CD14-positive monocyte (primary cell): ENCODE data around the gene RNF212. TPM values are rescaled to one million over a fixed set of nuclear protein-coding genes. Genes with fewer than 3 reads are reported as not detected.

ENCODE experiments used
- DNase-seq, 3 donors: peaks; one replicate each; pipeline ENCODE4 v3.0.0-alpha.2; 2011 to 2022
- H2AFZ ChIP-seq: 2 replicates; pipeline ENCODE4 v1.6.0; 2012; ENCODE audit warnings: mild to moderate bottlenecking, low read depth, low read length, inconsistent platforms; ENCODE audit not compliant: insufficient read depth, poor library complexity, severe bottlenecking
- H3K27ac ChIP-seq, 2 donors: 1 replicate in 1 of 2; 2 replicates in 1 of 2; pipeline ENCODE4 v1.5.1; 2012 to 2013; ENCODE audit warnings: low read length in 2 of 2, control low read depth in 1 of 2, inconsistent platforms in 1 of 2, low read depth in 1 of 2, mild to moderate bottlenecking in 1 of 2
- H3K27me3 ChIP-seq, 2 donors: one replicate each; pipeline versions ENCODE4 v1.6.0 to v1.6.1; 2011 to 2013; ENCODE audit warnings: low read length in 2 of 2; ENCODE audit not compliant: control insufficient read depth in 2 of 2, insufficient read depth in 2 of 2
- H3K36me3 ChIP-seq, 2 donors: replicated peaks in 1 of 2; 1 replicate in 1 of 2; 2 replicates in 1 of 2; pipeline versions ENCODE4 v1.5.1 to v1.6.1; 2012 to 2013; ENCODE audit warnings: low read length in 2 of 2, control low read depth in 1 of 2, inconsistent platforms in 1 of 2, mild to moderate bottlenecking in 1 of 2; ENCODE audit not compliant: insufficient read depth in 2 of 2, control insufficient read depth in 1 of 2
- H3K4me1 ChIP-seq, 2 donors: 1 replicate in 1 of 2; 2 replicates in 1 of 2; pipeline versions ENCODE4 v1.5.1 to v1.6.1; 2012 to 2013; ENCODE audit warnings: low read length in 2 of 2, control low read depth in 1 of 2, inconsistent platforms in 1 of 2, mild to moderate bottlenecking in 1 of 2, moderate library complexity in 1 of 2; ENCODE audit not compliant: insufficient read depth in 2 of 2, control insufficient read depth in 1 of 2
- H3K4me2 ChIP-seq: replicated peaks from 2 replicates; pipeline ENCODE3; 2012; ENCODE audit warnings: low read length, moderate library complexity, mild to moderate bottlenecking; ENCODE audit not compliant: poor library complexity, severe bottlenecking; ENCODE audit errors: extremely low read depth
- H3K4me3 ChIP-seq, 3 experiments: fragments of 200-600 bp in 1 of 3; sonication (generic) in 1 of 3; replicated peaks in 1 of 3; 1 replicate in 2 of 3; 2 replicates in 1 of 3; pipeline ENCODE4 v1.5.1; 2011 to 2013; ENCODE audit warnings: low read length in 3 of 3, mild to moderate bottlenecking in 3 of 3, control low read depth in 2 of 3, low read depth in 2 of 3, inconsistent platforms in 1 of 3, moderate library complexity in 1 of 3
- H3K79me2 ChIP-seq: 2 replicates; pipeline ENCODE4 v1.6.0; 2012; ENCODE audit warnings: mild to moderate bottlenecking, control low read depth, inconsistent platforms, low read length, moderate library complexity; ENCODE audit not compliant: insufficient read depth
- H3K9ac ChIP-seq: 2 replicates; pipeline ENCODE4 v1.6.0; 2017; ENCODE audit warnings: low read length, mild to moderate bottlenecking; ENCODE audit not compliant: insufficient read depth, poor library complexity, severe bottlenecking
- H3K9me3 ChIP-seq, 2 donors: replicated peaks in 1 of 2; 1 replicate in 1 of 2; 2 replicates in 1 of 2; pipeline versions ENCODE4 v1.5.1 to v1.6.1; 2012 to 2013; ENCODE audit warnings: low read length in 2 of 2, control low read depth in 1 of 2; ENCODE audit not compliant: control insufficient read depth in 1 of 2, insufficient read depth in 1 of 2
- H4K20me1 ChIP-seq: 2 replicates; pipeline ENCODE4 v1.6.0; 2012; ENCODE audit warnings: mild to moderate bottlenecking, low read length, control low read depth, moderate library complexity; ENCODE audit not compliant: insufficient read depth
- H3K27ac Mint-ChIP-seq, 7 donors: one replicate each; pipeline ENCODE4 v1.8.0; 2020; ENCODE audit warnings: mild to moderate bottlenecking in 7 of 7, mixed read lengths in 7 of 7, moderate library complexity in 6 of 7, inconsistent platforms in 2 of 7
- H3K27me3 Mint-ChIP-seq, 3 donors: one replicate each; pipeline ENCODE4 v1.8.0; 2021 to 2022; ENCODE audit warnings: low read depth in 3 of 3, mild to moderate bottlenecking in 3 of 3, mixed read lengths in 3 of 3, moderate library complexity in 3 of 3, inconsistent platforms in 1 of 3
- H3K36me3 Mint-ChIP-seq, 2 donors: one replicate each; pipeline ENCODE4 v1.8.0; 2020; ENCODE audit warnings: mixed read lengths in 2 of 2, inconsistent platforms in 1 of 2, mild to moderate bottlenecking in 1 of 2
- H3K4me1 Mint-ChIP-seq: one replicate; pipeline ENCODE4 v1.8.0; 2020; ENCODE audit warnings: mild to moderate bottlenecking, mixed read lengths
- H3K4me3 Mint-ChIP-seq, 2 donors: one replicate each; pipeline ENCODE4 v1.8.0; 2020; ENCODE audit warnings: mild to moderate bottlenecking in 2 of 2, mixed read lengths in 2 of 2, moderate library complexity in 1 of 2
- H3K9me3 Mint-ChIP-seq, 7 donors: one replicate each; pipeline ENCODE4 v1.8.0; 2020 to 2022; ENCODE audit warnings: mixed read lengths in 7 of 7, mild to moderate bottlenecking in 6 of 7, moderate library complexity in 6 of 7, inconsistent platforms in 2 of 7
- CTCF ChIP-seq: fragments of 200-600 bp; IDR thresholded peaks from one replicate; pipeline ENCODE4 v1.8.0; 2022; ENCODE audit warnings: antibody characterized with exemption, mild to moderate bottlenecking
- WGBS: methylation state at CpG from one replicate; pipeline ENCODE4 v1.1.5; 2013; ENCODE audit warnings: missing lambda C conversion rate; ENCODE audit not compliant: insufficient coverage; 5-methylcytosine and 5-hydroxymethylcytosine counted together
- intact Hi-C, 2 donors: fragments of 100-400 bp; cut with micrococcal nuclease; formaldehyde crosslinking; loops; one replicate each; pipeline versions ENCODE4 v1.15.0 to v1.15.1; 2023
- polyA minus RNA-seq: library from RNA; depleted of rRNA, polyadenylated mRNA; stranded (reverse); fragments of >200 nt; gene quantifications from 2 replicates; pipeline ENCODE4 v1.2.3, GENCODE V29; 2012
- polyA plus RNA-seq, 3 donors: library from polyadenylated mRNA; depleted of rRNA in 1 of 3; unstranded in 2 of 3; stranded (reverse) in 1 of 3; fragments of 300-500 nt in 2 of 3; fragments of >200 nt in 1 of 3; fragmentation: Illumina TruSeq in 2 of 3; gene quantifications; 1 replicate in 2 of 3; 2 replicates in 1 of 3; pipeline ENCODE4 v1.2.3, GENCODE V29; 2012 to 2021
- total RNA-seq, 12 experiments: library from RNA in 1 of 12; stranded (reverse) in 1 of 12; fragments of 120-200 nt in 1 of 12; gene quantifications; one replicate each; pipeline ENCODE4 v1.2.4 and lab custom pipeline; 2013 to 2026; ENCODE audit warnings: mixed read lengths in 6 of 12, inconsistent platforms in 1 of 12

The RNF212 gene
- total RNA-seq (2013), result 0.46 TPM
- polyA plus RNA-seq (under 1 TPM in 2 of 3 donors, not detected in 1; 0.17 to 0.83 TPM), polyA minus RNA-seq (0.42 TPM in 1 of 2 replicates, not detected in the other), total RNA-seq (lab: John Stamatoyannopoulos, UW) (0 to 2.6 (median 0.35) reads per million in 11 experiments)

GRCh38 chr4:1113311-1114009 is at the start of gene RNF212:
Gene RNF212 (minus strand): TSS chr4:1113564. CDS start chr4:1113464, 100 bp downstream.
- 26% methylated on average over 49 of the region's 72 CpGs for WGBS
- DNase-seq, result peak in 1 of 3 donors; percentile 17
- peak within 1 kb of the TSS; percentile 68 to 69 for H3K4me3 Mint-ChIP-seq

GRCh38 chr4:1160351-1160750 is 47.0 kb upstream of the RNF212 start:
- no peak overlapping the region for H3K4me3 Mint-ChIP-seq
- H3K27ac Mint-ChIP-seq, result no peak overlapping the region
- H3K4me3 ChIP-seq, result no peak overlapping the region
- intact Hi-C loops, result loop anchor here in 1 of 2 donors (10.0 kb wide), 1 partner anchor 54 kb away; no protein-coding TSS in a partner anchor
- no peak overlapping the region for H3K9ac ChIP-seq
- H2AFZ ChIP-seq, result no peak overlapping the region
- peaks cover 4 to 11% (median 5%) of the 10 kb centered on the region in 3 donors for H3K27me3 Mint-ChIP-seq
- peaks cover 16 to 24% (median 20%) of the 10 kb centered on the region in 7 donors for H3K9me3 Mint-ChIP-seq
- H3K4me1 ChIP-seq, result peaks cover 20 to 28% of the 10 kb centered on the region in 2 donors
- H4K20me1 ChIP-seq, result no peaks in the 10 kb centered on the region
- H3K79me2 ChIP-seq, result no peaks in the 10 kb centered on the region
- DNase-seq, result no peak
- no CpG with 5 or more reads among the region's 1 CpG for WGBS
- H3K36me3 Mint-ChIP-seq, result peaks cover 2 to 9% of the 10 kb centered on the region in 2 donors
- peaks cover 6 to 13% of the 10 kb centered on the region in 2 donors for H3K9me3 ChIP-seq
- no peak overlapping the region for H3K27ac ChIP-seq
- H3K4me1 Mint-ChIP-seq, result peaks cover 38% of the 10 kb centered on the region
- TF ChIP-seq CTCF, result no peak
- H3K27me3 ChIP-seq, result no peaks in the 10 kb centered on the region
- no peaks in the 10 kb centered on the region for H3K36me3 ChIP-seq
- H3K4me2 ChIP-seq, result no peak overlapping the region

More at GRCh38 chr4:1113311-1114009, at the start of gene RNF212:
- peak within 1 kb of the TSS; percentile 50 for H3K4me2 ChIP-seq
- peak within 1 kb of the TSS; percentile 63 for H2AFZ ChIP-seq
- H3K4me3 ChIP-seq, result peak within 1 kb of the TSS; percentile 32 to 55 (median 43)
- intact Hi-C loops, result no loop called here
- no peak for TF ChIP-seq CTCF
- no peaks in the 10 kb centered on the region for H3K36me3 ChIP-seq
- Mint-ChIP-seq H3K27ac (no peak within 1 kb of the TSS), H3K4me1 (no peaks in the 10 kb centered on the region), H3K36me3 (no peaks in the 10 kb centered on the region), H3K27me3 (peaks cover 16 to 43% (median 38%) of the 10 kb centered on the region in 3 donors), H3K9me3 (peaks cover 0 to 3% (median 0%) of the 10 kb centered on the region in 7 donors)
- H3K79me2 ChIP-seq, result no peaks in the 10 kb centered on the region
- H3K9ac ChIP-seq, result peak within 1 kb of the TSS; percentile 8
- no peak within 1 kb of the TSS for H3K27ac ChIP-seq
- no peaks in the 10 kb centered on the region for H3K9me3 ChIP-seq
- no peaks in the 10 kb centered on the region for H4K20me1 ChIP-seq
- peaks cover 8 to 20% of the 10 kb centered on the region in 2 donors for H3K27me3 ChIP-seq
- H3K4me1 ChIP-seq, result no peaks in the 10 kb centered on the region
